Measurements from ENCODE around the gene LAMC3.

The LAMC3 gene

GRCh38 chr9:131028221-131028884, 19.4 kb downstream of the LAMC3 start:
- peaks cover under 1 to 10% (median 6%) of the 10 kb centered on the region in 10 experiments; a peak in 12 of 20 replicates for H3K4me1 ChIP-seq
- TF ChIP-seq Cebpa-rat (IDR thresholded peaks at IDR 0.05), result no peak
- H3K4me2 ChIP-seq, result no peak overlapping the region
- no peak overlapping the region for H3K27ac ChIP-seq
- no peaks in the 10 kb centered on the region; a peak in 4 of 22 replicates for H4K20me1 ChIP-seq
- peaks cover 0 to 6% (median 0%) of the 10 kb centered on the region in 11 experiments; a peak in 1 of 22 replicates for H3K27me3 ChIP-seq
- H3K36me3 ChIP-seq, result no peaks in the 10 kb centered on the region
- no peaks in the 10 kb centered on the region for H3K9me3 ChIP-seq (replicated peaks in 1 of 11)
- H3K4me3 ChIP-seq, result no peak overlapping the region
- H3K9ac ChIP-seq, result no peak overlapping the region

- H3K4me1 ChIP-seq, result peaks cover 5 to 17% (median 12%) of the 10 kb centered on the region in 10 experiments; a peak in 13 of 20 replicates
- H3K27ac ChIP-seq, result no peak overlapping the region
- H3K36me3 ChIP-seq, result no peaks in the 10 kb centered on the region
- TF ChIP-seq Cebpa-rat (IDR thresholded peaks at IDR 0.05), result no peak
- no peak overlapping the region for H3K9ac ChIP-seq
- H3K4me2 ChIP-seq, result peak overlapping the region in 5 of 11 experiments; percentile 7 to 24 (median 11); a peak in 4 of 22 replicates
- peaks cover 0 to 3% (median 0%) of the 10 kb centered on the region in 11 experiments; a peak in 4 of 22 replicates for H4K20me1 ChIP-seq
- H3K9me3 ChIP-seq (replicated peaks in 1 of 11), result no peaks in the 10 kb centered on the region
- peaks cover 0 to 6% (median 0%) of the 10 kb centered on the region in 11 experiments; a peak in 2 of 22 replicates for H3K27me3 ChIP-seq
- H3K4me3 ChIP-seq, result no peak overlapping the region
Observed at GRCh38 chr9:131028931-131029573, 20.1 kb downstream of the LAMC3 start.

GRCh38 chr9:131029574-131029952, 20.6 kb downstream of the LAMC3 start:
- H3K4me1 ChIP-seq, result peaks cover 5 to 22% (median 13%) of the 10 kb centered on the region in 10 experiments; a peak in 13 of 20 replicates
- no peak for TF ChIP-seq Cebpa-rat (IDR thresholded peaks at IDR 0.05)

GRCh38 chr9:131030239-131031004, 21.4 kb downstream of the LAMC3 start:
- H3K4me1 ChIP-seq, result peaks cover 6 to 24% (median 14%) of the 10 kb centered on the region in 10 experiments; a peak in 15 of 20 replicates
- H3K4me3 ChIP-seq, result no peak overlapping the region
- peaks cover under 1 to 14% (median 5%) of the 10 kb centered on the region in 11 experiments; a peak in 20 of 22 replicates for H3K27me3 ChIP-seq
- TF ChIP-seq Cebpa-rat (IDR thresholded peaks at IDR 0.05), result no peak
- no peak overlapping the region for H3K27ac ChIP-seq
- no peak overlapping the region for H3K9ac ChIP-seq
- H3K9me3 ChIP-seq (replicated peaks in 1 of 11), result no peaks in the 10 kb centered on the region
- H3K4me2 ChIP-seq, result no peak overlapping the region
- no peaks in the 10 kb centered on the region for H3K36me3 ChIP-seq
- H4K20me1 ChIP-seq, result peaks cover 0 to 6% (median 0%) of the 10 kb centered on the region in 11 experiments; a peak in 4 of 22 replicates

More at GRCh38 chr9:131029574-131029952, 20.6 kb downstream of the LAMC3 start:
- Histone ChIP-seq H3K27me3 (peaks cover 0 to 8% (median 0%) of the 10 kb centered on the region in 11 experiments; a peak in 4 of 22 replicates), H3K4me3 (no peak overlapping the region), H3K27ac (no peak overlapping the region), H3K4me2 (peak overlapping the region in 5 of 11 experiments; percentile 7 to 24 (median 11); a peak in 4 of 22 replicates), H3K9ac (no peak overlapping the region), H3K9me3 (replicated peaks in 1 of 11) (no peaks in the 10 kb centered on the region), H3K36me3 (no peaks in the 10 kb centered on the region), H4K20me1 (peaks cover 0 to 6% (median 0%) of the 10 kb centered on the region in 11 experiments; a peak in 4 of 22 replicates)

- Histone ChIP-seq H3K27me3 (peaks cover 7 to 21% (median 12%) of the 10 kb centered on the region in 11 experiments; a peak in 20 of 22 replicates), H3K27ac (no peak overlapping the region), H3K4me1 (peaks cover 13 to 31% (median 21%) of the 10 kb centered on the region in 10 experiments), H3K9ac (no peak overlapping the region), H3K4me2 (no peak overlapping the region), H4K20me1 (peaks cover 0 to 10% (median 0%) of the 10 kb centered on the region in 11 experiments; a peak in 7 of 22 replicates), H3K4me3 (no peak overlapping the region), H3K9me3 (replicated peaks in 1 of 11) (no peaks in the 10 kb centered on the region), H3K36me3 (no peaks in the 10 kb centered on the region)
- TF ChIP-seq Cebpa-rat (IDR thresholded peaks at IDR 0.05), result no peak
Observed at GRCh38 chr9:131031005-131031641, 22.1 kb downstream of the LAMC3 start.

GRCh38 chr9:131031642-131032005, 22.6 kb downstream of the LAMC3 start:
- H4K20me1 ChIP-seq, result peaks cover 0 to 12% (median 0%) of the 10 kb centered on the region in 11 experiments; a peak in 7 of 22 replicates
- H3K9me3 ChIP-seq (replicated peaks in 1 of 11), result no peaks in the 10 kb centered on the region
- H3K4me2 ChIP-seq, result no peak overlapping the region
- H3K4me1 ChIP-seq, result peaks cover 18 to 36% (median 26%) of the 10 kb centered on the region in 10 experiments
- no peak overlapping the region for H3K9ac ChIP-seq
- no peak for TF ChIP-seq Cebpa-rat (IDR thresholded peaks at IDR 0.05)
- no peaks in the 10 kb centered on the region for H3K36me3 ChIP-seq
- no peak overlapping the region for H3K4me3 ChIP-seq
- H3K27me3 ChIP-seq, result peaks cover 9 to 23% (median 15%) of the 10 kb centered on the region in 11 experiments; a peak in 20 of 22 replicates
- no peak overlapping the region for H3K27ac ChIP-seq

GRCh38 chr9:131032384-131032783, 23.4 kb downstream of the LAMC3 start:
- Histone ChIP-seq H3K36me3 (no peaks in the 10 kb centered on the region), H3K4me2 (no peak overlapping the region), H3K27ac (no peak overlapping the region), H3K4me1 (peaks cover 26 to 43% (median 33%) of the 10 kb centered on the region in 10 experiments), H4K20me1 (peaks cover 0 to 15% (median 0%) of the 10 kb centered on the region in 11 experiments; a peak in 7 of 22 replicates), H3K27me3 (peaks cover 9 to 23% (median 15%) of the 10 kb centered on the region in 11 experiments; a peak in 20 of 22 replicates), H3K4me3 (no peak overlapping the region), H3K9ac (no peak overlapping the region), H3K9me3 (replicated peaks in 1 of 11) (no peaks in the 10 kb centered on the region)
- no peak for TF ChIP-seq Cebpa-rat (IDR thresholded peaks at IDR 0.05)
